AG09309 (cell line): ENCODE measurements around the gene SPDEF.

ENCODE experiments used
- DNase-seq: peaks from one replicate; pipeline ENCODE4 v3.0.0-alpha.2; 2010; ENCODE audit warnings: low read depth
- H3K4me3 ChIP-seq: 2 replicates; pipeline ENCODE4 v1.5.1; 2011; ENCODE audit warnings: mild to moderate bottlenecking, low read depth, low read length, moderate library complexity; ENCODE audit not compliant: control insufficient read depth
- CTCF ChIP-seq: IDR thresholded peaks from 2 replicates; pipeline ENCODE4 v1.5.1; 2011; ENCODE audit warnings: mild to moderate bottlenecking, low read depth, low read length, inconsistent platforms; ENCODE audit not compliant: insufficient read depth, control insufficient read depth; ENCODE audit errors: missing control alignments

The SPDEF gene

DNA sequence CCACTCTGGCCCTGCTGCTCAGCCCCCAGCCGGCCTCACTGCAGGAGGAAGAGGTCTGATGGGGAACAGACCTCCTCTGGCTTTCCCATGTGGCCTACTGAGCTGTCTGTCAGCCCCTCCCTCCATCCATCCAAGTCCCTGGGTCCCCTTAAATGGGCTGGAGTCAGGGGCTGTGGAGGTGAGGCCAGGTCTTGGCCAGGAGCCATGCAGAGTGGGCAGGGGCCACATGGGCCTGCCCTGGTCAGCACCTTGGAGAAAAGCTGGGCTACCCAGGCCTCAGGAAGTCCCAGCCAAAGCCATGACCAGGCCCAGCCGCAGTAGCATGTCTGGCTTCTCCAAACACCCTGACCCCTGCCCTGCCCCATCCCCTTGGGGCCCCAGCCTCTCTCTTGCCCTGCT, 6.3 kb downstream of the SPDEF start:
- no peak for DNase-seq
- no peak for TF ChIP-seq CTCF
- no peak overlapping the region for H3K4me3 ChIP-seq

DNA sequence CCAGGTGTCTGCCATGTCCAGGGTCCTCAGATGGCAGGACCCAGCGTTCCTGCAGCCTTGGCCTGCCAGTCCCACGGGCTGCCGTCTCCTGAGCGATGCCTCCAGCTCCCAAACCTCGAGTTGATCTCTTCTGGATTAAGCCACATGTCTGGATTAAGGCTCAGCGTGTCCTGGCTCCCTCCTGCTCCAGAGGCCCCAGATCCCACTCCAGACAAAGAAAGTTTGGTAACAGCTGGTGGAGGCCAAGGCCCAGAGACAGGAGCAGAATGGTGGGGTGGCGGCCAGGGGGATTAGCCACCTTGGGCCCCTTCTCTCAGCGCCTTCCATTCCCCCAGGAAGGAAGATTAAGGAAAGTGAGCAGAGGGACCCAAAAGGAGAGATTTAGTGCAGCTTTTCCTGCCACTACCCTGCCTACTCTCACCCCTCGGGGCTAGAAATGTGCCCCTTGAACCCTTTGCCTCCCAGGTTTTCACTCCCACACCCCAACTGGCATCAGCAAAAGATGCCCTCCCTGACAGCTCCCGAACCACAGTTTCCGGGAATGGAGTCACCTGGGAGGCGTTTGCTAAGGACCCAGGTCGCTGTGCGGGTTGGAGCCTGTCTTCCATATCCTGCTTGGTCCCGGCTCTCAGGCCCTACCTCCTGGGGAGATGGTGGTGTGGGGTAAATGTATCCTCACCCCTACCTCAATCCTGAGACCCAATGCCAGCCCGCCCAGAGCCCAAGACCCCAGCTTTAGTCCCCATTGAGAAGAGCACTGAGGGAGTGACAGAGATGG, 6.9 kb downstream of the SPDEF start:
- H3K4me3 ChIP-seq: no peak overlapping the region
- no peak for DNase-seq
- TF ChIP-seq CTCF: no peak

DNA sequence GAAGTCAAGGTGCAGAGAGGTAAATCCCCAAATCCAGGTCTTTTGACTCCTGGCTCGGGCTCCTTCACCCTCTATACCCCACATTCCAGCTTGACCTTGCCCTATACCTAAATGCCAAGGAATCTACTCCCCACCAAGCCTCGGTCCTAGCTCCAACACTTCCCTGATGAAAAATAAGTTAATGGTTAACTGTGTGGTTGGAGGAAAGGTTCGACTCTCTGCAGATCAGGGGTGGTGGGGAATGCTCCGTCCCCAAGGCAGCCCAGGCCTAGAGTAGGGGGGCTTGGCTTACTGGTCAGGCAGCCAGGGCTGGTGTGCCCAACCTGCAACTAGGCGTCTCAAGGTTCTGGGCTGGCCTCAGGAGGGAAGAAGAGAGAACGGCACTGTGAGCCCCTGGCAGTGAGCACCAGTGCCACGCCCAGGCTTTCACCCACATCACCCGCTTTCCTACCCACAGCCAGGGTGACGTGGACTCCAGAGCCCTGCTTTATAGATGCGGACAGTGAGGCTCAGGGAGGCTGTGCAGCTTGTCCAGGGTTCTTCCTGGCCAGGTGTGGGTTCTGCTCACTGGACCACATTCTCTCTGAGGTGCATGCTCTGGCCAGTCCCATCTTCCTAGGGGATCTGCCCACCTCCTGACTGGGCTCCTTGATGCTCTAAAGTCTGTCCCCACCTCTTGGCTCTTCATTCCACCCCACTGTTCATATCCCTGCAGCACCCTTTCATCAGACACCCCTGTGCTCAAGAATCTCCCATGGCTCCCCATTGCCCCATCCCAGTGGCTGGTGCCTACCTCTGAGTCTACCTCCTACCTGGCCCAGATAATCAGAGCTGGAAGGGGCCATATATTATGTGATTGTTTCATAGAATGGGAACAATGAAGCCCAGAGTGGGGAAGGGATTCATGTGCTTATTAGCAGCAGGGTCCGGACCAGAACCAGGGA, 8.2 kb downstream of the SPDEF start:
- no peak for TF ChIP-seq CTCF
- DNase-seq: no peak
- no peak overlapping the region for H3K4me3 ChIP-seq

DNA sequence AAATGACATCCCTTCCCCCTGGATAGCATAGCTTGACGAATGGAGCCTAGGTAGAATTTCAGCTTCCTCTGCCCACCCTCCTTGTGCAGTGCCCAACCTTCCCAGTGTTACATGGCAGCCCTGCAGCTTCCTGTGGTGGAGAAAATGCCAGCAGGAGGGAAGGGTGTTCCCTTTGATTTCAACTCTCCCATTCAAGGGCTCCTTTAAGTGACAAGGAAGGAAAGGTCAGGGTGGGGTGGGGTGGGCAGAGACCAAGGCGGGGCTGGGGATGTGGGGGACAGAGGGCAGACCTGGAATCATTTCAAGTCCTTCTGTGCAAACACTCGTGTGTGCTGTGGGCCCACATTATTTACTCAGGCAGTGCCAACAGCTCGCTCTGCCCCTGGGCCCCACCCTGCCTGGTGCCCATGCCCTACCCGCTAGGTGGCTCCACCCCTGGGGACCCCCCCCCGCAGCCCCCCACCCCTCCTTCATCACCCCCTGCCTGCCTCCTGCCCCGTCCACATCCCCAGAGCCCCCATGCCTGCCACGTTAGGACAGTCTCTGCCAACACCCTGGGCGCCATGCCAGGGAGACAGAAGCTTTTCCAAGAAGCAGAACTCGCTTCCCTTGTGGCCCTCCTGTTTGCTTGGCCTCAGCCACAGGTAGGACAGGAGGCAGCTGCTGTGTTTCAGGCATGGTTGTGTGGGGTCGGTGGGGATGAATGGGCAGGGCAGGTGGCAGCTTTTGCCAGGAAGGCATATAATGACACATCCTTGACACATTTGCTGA, 9.4 kb downstream of the SPDEF start:
- H3K4me3 ChIP-seq: no peak overlapping the region
- TF ChIP-seq CTCF: no peak
- no peak for DNase-seq

DNA sequence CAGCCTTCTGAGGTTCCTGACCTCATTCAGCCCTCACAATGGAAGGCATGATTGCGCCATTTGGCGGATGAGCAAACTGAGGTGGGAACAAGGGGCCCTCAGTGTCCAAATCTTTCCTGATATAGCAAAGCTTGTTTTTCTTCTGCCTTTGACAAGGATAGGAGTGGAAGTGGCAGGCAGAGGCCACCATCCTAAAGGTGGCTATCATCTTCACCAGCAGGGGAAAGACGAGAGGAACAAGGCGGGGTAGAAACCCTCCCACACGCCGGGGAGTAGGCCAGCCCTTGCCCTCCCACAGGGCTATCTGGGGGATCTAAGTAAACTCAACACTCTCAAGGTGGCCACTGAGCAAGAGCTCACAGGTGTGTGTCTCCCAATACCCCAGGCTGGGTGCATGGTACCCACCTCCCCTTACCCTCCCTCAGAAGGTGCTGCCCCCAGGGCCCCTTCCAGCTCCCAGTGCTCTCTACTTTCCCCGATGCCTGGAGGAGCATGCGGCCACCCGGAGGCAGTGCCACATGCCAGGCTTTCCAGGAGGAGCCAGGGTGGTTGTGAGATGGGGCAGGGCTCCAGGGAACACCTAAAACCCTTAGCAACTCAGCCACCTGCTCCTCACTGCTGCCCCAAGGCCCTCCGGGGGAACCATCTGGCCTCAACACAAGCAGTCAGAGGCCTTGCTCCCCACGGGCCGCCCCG, 11.2 kb downstream of the SPDEF start:
- no peak for TF ChIP-seq CTCF
- DNase-seq: no peak
- H3K4me3 ChIP-seq: no peak overlapping the region

GRCh38 chr6:34544052-34544604, 12.0 kb downstream of the SPDEF start:
- H3K4me3 ChIP-seq: no peak overlapping the region
- no peak for DNase-seq
- no peak for TF ChIP-seq CTCF
